ENCODE results near the gene SLC35A4. TPM values are rescaled to one million over a fixed set of nuclear protein-coding genes. Genes with fewer than 3 reads are reported as not detected.

The SLC35A4 gene
- total RNA-seq, 1 experiment from 2014 or later: 91.3 TPM

- H3K4me1 Mint-ChIP-seq (ENCODE audit: low read depth, unreplicated experiment): peaks cover 35% of the 10 kb centered on the region
- Histone ChIP-seq H3K36me3 (ENCODE audit: control insufficient read depth, insufficient read depth, low read length) (no peaks in the 10 kb centered on the region; the same call in 1 of the 2 replicates), H3K4me3 (ENCODE audit: low read depth, low read length) (no peak overlapping the region), H3K4me1 (peaks cover 14% of the 10 kb centered on the region; the same call in 1 of the 2 replicates), H3K27me3 (replicated peaks; ENCODE audit: control insufficient read depth, insufficient read depth, low read length) (no peaks in the 10 kb centered on the region), H3K9me3 (no peaks in the 10 kb centered on the region)
- TF ChIP-seq CTCF (IDR thresholded peaks at IDR 0.05; ENCODE audit: insufficient read depth in 1 of 2, low read depth in 1 of 2, low read length in 1 of 2, severe bottlenecking in 1 of 2, unreplicated experiment in 1 of 2): no peak
- POLR2A ChIA-PET: interaction anchor here (0.5 to 1.6 kb wide), 8 partner anchors 10 to 142 kb away, joined by 3 to 29 read pairs (median 6); partner anchors contain the start of genes EIF4EBP3, HARS1, HARS2 and IK
- peak overlapping the region; percentile 91 for H3K27ac Mint-ChIP-seq (ENCODE audit: unreplicated experiment)
- no peaks in the 10 kb centered on the region for H3K9me3 Mint-ChIP-seq (ENCODE audit: unreplicated experiment)
- H3K36me3 Mint-ChIP-seq (ENCODE audit: insufficient read depth, unreplicated experiment): peaks cover 52% of the 10 kb centered on the region
- no TSS peak for BruUV-seq (replicated peaks)
- intact Hi-C loops (cut with micrococcal nuclease; ENCODE audit: unreplicated experiment): loop anchor here (1.0 to 5.0 kb wide), 4 partner anchors 11 to 156 kb away; partner anchors contain the start of genes ANKHD1, EIF4EBP3, IK and NDUFA2
- no peak for DNase-seq
- H3K4me3 Mint-ChIP-seq (ENCODE audit: unreplicated experiment): peak overlapping the region; percentile 87
- CTCF ChIA-PET: interaction anchor here (0.9 to 1.3 kb wide), 3 partner anchors 10 to 1006 kb away, joined by 3 to 10 read pairs (median 4); partner anchors contain the start of gene EIF4EBP3
- H3K27me3 Mint-ChIP-seq (ENCODE audit: insufficient read depth, unreplicated experiment): no peaks in the 10 kb centered on the region
These were observed 6.7 kb upstream of the SLC35A4 start for GRCh38 chr5:140557965-140558364.

- peaks cover 32% of the 10 kb centered on the region for H3K4me1 Mint-ChIP-seq (ENCODE audit: low read depth, unreplicated experiment)
- peak overlapping the region; percentile 91 for H3K27ac Mint-ChIP-seq (ENCODE audit: unreplicated experiment)
- TF ChIP-seq CTCF (IDR thresholded peaks at IDR 0.05; ENCODE audit: insufficient read depth in 1 of 2, low read depth in 1 of 2, low read length in 1 of 2, severe bottlenecking in 1 of 2, unreplicated experiment in 1 of 2): no peak
- H3K9me3 ChIP-seq: no peaks in the 10 kb centered on the region
- POLR2A ChIA-PET: interaction anchor here (1.1 kb wide), 1 partner anchor 89 kb away, joined by 4 read pairs; the partner anchor contains the start of genes IK and NDUFA2
- H3K4me3 ChIP-seq (ENCODE audit: low read depth, low read length): no peak overlapping the region
- peaks cover 20% of the 10 kb centered on the region; the same call in 1 of the 2 replicates for H3K4me1 ChIP-seq
- H3K27me3 Mint-ChIP-seq (ENCODE audit: insufficient read depth, unreplicated experiment): no peaks in the 10 kb centered on the region
- DNase-seq: no peak
- H3K4me3 Mint-ChIP-seq (ENCODE audit: unreplicated experiment): no peak overlapping the region
- H3K9me3 Mint-ChIP-seq (ENCODE audit: unreplicated experiment): no peaks in the 10 kb centered on the region
- no peaks in the 10 kb centered on the region for H3K27me3 ChIP-seq (replicated peaks; ENCODE audit: control insufficient read depth, insufficient read depth, low read length)
- no TSS peak for BruUV-seq (replicated peaks)
- intact Hi-C loops (cut with micrococcal nuclease; ENCODE audit: unreplicated experiment): loop anchor here (5.0 kb wide), 1 partner anchor 156 kb away; the partner anchor contains the start of gene ANKHD1
- H3K36me3 Mint-ChIP-seq (ENCODE audit: insufficient read depth, unreplicated experiment): peaks cover 47% of the 10 kb centered on the region
- no peaks in the 10 kb centered on the region; the same call in 1 of the 2 replicates for H3K36me3 ChIP-seq (ENCODE audit: control insufficient read depth, insufficient read depth, low read length)
- CTCF ChIA-PET: no interaction called here
These were observed 6.1 kb upstream of the SLC35A4 start for GRCh38 chr5:140558542-140558941.

GRCh38 chr5:140560227-140560626 lies 4.4 kb upstream of the SLC35A4 start:
- Histone ChIP-seq H3K27me3 (replicated peaks; ENCODE audit: control insufficient read depth, insufficient read depth, low read length) (no peaks in the 10 kb centered on the region), H3K9me3 (no peaks in the 10 kb centered on the region), H3K36me3 (ENCODE audit: control insufficient read depth, insufficient read depth, low read length) (no peaks in the 10 kb centered on the region; the same call in 1 of the 2 replicates), H3K4me1 (peaks cover 22% of the 10 kb centered on the region; the same call in 1 of the 2 replicates), H3K4me3 (ENCODE audit: low read depth, low read length) (no peak overlapping the region)
- intact Hi-C loops (cut with micrococcal nuclease; ENCODE audit: unreplicated experiment): loop anchor here (5.0 kb wide), 1 partner anchor 152 kb away; no protein-coding TSS in a partner anchor
- no peak for DNase-seq
- POLR2A ChIA-PET: no interaction called here
- Mint-ChIP-seq H3K4me1 (ENCODE audit: low read depth, unreplicated experiment) (peaks cover 21% of the 10 kb centered on the region), H3K27ac (ENCODE audit: unreplicated experiment) (no peak overlapping the region), H3K36me3 (ENCODE audit: insufficient read depth, unreplicated experiment) (peaks cover 48% of the 10 kb centered on the region), H3K9me3 (ENCODE audit: unreplicated experiment) (no peaks in the 10 kb centered on the region), H3K27me3 (ENCODE audit: insufficient read depth, unreplicated experiment) (no peaks in the 10 kb centered on the region), H3K4me3 (ENCODE audit: unreplicated experiment) (no peak overlapping the region)
- no peak for TF ChIP-seq CTCF (IDR thresholded peaks at IDR 0.05; ENCODE audit: insufficient read depth in 1 of 2, low read depth in 1 of 2, low read length in 1 of 2, severe bottlenecking in 1 of 2, unreplicated experiment in 1 of 2)
- CTCF ChIA-PET: no interaction called here
- BruUV-seq (replicated peaks): no TSS peak
